GM18517 (cell line): ENCODE data around the gene MAT1A.

Source experiments
- ATAC-seq: cut with Tn5 transposase; IDR thresholded peaks from one replicate; pipeline ENCODE4 v1.9.1; 2021; ENCODE audit warnings: mild to moderate bottlenecking, moderate library complexity; ENCODE audit not compliant: unreplicated experiment

The MAT1A gene

DNA sequence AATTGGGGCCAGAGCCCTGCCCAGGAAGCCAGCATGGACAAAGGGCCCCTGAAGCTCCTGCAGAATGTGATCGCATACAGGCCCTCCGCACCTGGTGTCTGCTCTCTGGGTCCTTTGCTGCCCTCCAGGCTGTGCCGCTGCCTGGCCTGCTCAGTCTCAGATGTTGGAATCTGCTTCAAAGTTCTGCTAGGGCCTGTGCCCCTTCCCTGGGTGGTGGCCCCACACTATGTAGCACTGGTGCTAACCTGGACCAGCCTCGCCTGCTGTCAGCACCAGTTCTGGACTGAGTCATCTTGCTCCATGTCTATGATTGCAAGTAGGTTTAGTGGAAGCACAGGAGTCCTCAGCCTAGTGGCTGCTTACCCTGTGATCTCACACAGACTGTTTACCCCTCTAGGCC is 6.3 kb downstream of the MAT1A start:
- no peak for ATAC-seq

DNA sequence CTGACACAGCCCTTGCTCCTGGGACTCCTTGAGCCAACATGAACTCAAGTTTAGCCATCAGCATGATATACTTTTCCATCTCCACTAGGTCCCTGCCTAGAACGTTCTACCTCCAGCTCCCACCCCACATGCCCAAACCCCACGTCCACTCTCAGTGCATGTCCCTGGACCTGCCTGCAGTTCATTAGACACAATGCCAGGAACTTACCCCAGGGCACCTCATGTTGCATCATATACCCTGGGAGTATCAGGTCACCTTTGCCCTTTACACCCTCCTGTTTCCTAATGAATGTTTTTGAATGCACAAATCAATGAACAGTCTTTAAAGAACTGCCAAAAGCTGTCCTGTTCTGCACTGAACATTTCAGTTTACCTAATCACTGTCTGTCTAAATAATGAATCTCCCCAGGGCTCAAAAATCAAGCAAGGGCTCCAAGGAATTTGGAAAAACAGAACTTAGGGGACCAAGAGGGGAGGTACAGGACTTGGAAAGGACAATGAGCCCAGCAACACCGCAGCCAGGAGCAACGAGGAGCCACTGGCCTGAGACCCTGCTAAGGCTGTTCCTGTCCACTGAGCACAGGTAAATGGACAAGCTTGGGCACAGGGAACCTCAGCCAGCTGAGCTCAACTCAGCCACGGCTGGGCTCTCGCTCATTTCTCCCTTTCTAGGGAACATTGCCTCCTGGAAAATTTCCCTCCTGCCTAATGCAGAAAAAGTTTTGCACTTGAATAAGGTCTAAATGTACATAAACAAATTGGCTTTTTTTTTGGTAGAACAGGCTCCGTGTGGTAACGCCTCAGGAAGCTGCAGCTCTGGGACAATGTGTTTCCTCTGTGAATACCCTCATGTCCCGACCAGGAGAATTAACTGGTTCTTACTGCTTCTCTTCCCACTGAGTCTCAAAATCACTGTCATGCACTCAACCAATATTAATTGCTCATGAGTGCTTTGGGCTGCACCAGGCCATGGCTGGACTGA is 7.4 kb downstream of the MAT1A start:
- ATAC-seq = no peak

DNA sequence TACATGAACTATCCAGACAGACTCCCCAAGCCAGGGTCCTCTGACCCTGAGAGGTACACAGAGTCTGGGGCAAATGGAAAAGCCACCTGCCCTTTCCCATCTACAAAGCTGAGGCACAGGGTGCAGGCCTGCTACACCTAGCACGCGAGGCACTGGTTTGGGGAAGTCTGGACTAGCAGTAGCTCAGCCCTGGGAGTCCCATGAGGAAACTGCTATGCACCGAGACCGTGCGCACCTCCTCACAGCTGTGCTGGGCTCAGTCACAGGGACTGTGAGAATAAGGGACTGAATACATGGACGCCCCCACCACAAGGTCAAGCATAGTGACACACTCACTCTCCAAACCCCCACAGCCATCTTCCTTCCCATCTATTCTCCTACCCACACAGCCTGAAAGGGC is 8.2 kb downstream of the MAT1A start:
- no peak for ATAC-seq

DNA sequence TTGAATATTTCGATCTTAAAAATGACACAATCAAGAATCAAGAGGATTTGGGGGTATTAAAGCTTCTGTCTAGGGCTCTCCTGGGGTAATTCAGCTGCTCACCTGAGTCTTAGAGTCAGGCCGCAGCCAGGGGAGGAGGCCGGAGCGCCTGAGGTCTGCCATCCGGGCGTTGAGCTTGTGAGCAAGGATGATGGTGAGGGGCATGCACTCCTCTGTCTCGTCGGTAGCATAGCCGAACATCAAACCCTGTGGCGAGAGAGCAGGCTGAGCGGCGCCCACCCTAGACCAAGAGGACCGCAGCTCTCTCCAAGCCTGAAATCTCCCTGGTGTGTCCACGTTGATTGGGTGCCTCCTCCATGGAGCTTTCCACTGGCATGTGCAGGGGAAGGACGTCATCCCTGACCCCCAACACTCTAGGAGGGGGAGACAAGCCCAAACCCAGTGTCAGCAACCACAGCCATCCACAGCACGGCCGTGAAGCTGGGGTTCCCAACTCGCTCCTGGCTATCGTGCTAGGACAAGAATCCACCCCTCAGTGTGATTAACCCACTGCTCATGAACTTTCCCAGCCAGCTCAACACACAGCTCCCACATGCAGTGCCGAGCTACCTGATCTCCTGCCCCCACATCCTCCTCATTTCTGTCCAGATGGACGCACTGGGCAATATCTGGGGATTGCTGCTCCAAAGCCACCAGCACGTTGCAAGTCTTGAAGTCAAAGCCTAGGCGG is 9.2 kb downstream of the MAT1A start:
- no peak for ATAC-seq

DNA sequence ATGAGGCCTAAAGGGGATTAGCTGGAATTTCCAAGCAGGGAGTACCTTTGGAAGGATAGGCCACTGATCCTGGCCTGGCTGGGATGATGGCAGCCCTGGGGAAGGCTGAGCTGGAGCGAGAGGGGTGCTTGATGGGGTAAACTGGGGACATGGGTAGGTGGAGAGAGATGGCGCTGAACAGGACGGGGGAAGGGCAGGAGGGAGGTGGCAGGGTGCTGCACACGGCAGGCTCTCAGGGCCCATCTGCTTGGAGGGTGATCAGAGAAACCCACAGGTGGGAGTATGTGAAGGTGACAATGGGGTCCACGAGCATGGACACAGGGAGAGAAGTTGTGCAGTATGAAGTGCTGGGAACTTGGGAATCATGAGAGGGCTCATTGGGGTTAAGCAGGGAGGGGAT is 10.3 kb downstream of the MAT1A start:
- ATAC-seq = no peak

DNA sequence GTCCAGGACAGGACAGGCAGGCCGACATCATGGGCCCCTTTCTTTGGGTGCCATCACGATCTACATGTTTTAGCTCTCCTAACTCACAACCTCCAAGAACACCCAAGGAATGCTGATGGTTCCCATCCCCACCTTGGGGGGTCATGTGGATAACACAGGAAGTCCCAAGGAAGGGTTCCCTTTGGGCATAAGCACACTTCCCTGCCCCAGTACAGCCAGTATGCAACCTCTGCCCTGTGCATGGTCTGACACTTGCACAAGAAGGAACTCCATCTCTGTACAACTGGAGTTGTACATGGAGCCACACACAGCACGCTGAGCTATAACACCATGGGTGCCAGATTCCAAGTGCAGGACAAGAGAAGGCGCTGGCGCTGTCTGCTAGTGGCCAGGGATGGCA is 11.0 kb downstream of the MAT1A start:
- no peak for ATAC-seq

DNA sequence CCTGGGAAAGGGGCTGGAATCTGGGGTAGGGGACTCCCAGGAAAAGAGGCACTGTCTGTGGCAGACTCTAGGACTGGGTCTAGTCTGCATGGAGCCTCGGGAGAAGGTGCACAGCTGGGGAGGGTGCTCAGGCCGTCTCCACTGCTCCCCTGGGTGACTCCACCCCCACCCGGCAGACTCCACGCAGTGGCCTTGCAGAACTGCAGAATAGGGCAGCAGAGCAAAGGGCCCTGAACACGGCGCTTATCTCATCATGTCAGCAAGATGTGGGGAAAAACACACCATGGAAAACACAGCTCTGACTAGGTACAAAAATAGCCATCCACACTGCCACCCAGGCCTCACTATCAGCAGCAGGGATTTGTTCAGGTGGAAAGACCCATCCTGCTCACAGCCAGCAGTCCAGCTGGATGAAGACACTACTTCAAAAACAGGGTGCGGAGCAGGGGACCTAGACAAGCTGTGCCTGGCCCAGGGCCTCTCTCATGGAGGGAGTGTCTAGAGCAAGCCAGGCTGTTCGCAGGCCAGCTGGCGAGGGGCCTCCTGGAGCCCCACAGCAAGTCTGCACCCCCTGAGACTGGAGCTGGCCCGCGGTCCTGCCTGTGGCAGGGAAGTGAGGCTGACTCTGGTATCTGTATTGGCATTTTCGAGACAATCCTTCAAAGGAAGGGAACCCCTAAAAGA is 11.7 kb downstream of the MAT1A start:
- no peak for ATAC-seq

DNA sequence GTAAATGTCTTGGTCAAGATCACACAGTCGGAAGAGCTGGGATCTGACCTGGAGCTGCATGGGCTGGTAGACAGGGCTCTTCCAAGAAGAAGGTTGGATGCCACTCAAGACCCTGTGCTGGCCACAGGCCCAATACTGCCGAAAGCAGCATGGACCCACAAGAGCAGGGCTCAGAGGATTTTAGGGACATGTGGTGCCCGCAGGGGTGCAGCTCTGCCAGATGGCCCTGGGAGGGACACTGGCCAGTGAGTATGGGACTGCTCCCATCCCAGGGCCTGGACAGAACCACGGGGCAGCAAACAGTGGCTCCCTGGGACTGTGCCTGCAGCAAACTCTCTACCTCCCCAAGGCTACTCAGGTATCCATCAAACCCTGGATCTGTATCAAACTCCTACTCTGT is 12.4 kb downstream of the MAT1A start:
- ATAC-seq = no peak

DNA sequence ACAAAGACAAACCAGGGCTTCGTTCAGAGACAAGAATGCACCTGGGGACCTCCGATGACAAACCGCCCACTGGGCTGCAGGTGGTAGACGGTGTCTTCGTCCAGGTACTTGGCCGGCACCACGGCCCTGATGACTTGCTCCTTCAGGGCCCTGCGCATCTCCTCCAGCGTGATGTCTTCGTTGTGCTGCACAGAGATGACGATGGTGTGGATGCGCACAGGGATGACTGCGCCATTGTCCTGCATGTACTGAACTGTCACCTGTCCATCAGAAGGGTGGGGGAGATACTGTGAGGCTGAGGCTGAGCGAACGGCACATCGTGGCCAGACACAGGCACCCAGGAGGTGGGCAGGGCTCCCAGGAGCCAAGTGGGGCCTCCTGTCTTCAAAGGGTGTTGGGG is 13.1 kb downstream of the MAT1A start:
- no peak for ATAC-seq

DNA sequence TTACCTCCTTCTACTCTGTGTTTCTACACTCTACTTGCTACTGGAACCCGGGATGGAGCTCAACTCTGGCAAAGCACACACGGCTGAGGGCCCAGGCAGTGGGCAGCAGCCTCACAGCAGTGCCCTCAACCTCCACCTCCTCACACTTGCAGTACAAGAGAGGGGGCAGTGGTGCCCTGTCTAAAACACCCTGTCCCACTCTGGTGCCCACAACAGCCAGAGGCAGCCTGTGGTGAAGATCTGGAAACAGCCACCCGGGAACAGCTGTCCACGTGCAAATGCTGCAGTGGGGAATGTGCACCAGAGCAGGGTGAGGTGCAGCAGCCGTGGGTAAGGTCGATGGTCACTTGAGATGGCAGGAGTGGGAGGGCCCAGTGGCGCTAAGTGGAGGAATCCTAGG is 13.7 kb downstream of the MAT1A start:
- ATAC-seq = no peak

DNA sequence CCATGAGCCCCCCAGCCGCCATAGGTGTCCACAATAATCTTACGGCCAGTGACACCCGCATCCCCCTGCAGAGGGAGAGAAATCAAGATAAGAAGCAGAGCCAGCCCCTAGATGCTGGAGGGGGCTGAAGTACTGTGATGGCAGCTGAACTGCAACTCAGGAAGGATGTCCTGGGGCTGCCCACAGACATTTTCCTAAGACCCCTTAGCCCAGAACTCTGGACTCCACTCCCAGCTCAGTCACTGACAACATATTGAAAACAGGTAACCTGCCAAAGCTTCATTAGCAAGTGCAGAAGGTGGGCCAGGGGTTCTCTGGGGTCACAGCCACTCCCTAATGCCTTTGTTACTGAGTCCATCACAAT is 14.3 kb downstream of the MAT1A start:
- no peak for ATAC-seq

DNA sequence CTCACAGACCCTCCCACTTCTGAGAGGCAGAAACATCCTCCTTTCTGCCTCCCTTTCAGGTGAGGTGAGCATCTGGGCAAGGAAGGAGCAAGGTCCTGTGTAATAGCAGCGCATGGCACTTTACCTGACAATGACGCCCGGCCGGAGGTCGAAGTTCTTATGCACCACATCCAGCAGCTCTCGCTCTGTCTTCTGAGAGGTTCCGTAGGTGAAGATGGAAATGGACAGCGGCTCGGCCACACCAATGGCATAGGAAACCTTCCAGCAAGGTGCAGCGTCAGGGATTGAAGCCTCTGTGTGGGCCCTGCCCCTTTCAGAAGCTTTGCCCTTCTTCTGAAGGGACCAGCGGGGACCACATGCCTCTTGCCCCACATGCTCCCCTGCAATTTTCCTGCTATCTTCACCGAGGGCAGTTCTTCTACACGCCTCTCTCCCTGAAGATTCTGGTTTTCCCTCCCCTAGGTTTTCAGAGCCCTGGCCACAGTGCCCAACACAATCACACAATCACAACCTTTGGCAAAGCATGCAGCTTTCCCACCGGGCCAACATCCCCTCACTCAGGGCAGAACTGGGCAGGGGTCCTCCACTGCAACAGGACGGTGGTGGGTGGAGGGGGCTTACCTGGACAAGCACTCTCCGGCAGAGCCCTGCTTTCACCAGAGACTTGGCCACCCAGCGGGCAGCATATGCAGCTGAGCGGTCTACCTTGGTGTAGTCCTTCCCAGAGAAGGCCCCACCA is 14.9 kb downstream of the MAT1A start:
- no peak for ATAC-seq

DNA sequence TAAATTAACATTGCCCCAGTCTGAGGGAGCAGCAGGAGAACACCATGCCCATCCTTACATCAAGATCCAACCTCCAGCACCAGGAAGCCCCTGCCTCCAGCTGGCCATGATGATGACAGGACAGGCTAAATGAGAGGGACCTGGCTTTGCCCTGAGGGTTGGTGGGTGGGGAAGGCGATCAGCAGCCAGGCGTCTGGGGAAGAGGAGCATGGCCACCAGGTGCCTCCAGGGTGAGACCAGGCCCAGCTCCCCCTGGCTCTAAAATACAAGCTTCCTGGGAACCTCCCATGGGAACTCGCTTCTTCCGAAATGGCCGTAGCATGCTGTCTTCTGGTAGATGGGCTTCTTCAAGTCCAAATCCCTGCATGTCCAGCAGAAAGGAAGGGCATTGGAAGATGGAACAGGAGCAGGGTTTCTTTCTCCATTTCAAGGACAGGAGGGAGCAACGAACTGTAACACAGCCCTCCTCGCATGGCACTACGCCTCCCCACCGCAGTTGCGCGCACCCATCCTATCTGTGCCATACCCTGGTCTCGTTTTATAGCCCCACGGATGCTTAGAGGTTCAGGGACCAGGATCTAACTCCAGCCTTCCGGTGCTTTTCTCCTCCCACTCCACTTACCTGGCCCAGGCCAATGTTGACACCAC is 15.8 kb downstream of the MAT1A start:
- ATAC-seq = no peak

DNA sequence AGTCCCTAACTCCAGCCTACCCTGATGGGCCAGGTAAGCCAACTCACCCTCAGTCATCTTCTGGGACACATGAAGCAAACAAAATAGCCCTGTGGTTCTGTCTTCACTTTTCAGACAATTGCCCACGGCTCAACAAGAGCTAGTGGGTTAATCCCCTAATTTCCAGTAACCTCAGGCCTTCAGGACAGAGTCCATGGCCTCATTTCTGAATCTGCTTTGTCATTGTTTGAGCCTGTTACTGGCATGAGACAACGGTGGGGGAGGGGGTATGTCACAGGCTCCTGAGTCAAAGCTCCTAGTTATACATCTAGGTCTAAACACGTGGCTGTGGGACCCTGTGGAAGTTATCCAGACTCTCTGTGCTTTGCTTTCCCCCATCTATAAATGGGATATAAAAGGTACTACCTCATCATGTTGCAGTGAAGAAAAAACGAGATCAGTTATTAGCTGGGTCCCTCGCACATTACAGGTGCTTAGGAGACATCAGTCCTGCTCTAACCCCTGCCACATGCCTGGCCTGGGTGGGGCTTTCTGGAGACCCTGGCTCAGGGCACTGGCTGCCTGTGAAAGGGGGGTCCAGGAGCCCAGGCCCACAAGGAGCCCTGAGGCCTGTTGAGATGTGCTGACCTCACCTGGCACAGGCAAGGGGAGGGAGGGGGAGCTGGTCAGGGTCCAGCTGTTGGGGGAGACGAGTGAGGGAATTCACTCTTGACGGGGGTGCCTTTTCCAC is 16.5 kb downstream of the MAT1A start:
- no peak for ATAC-seq

DNA sequence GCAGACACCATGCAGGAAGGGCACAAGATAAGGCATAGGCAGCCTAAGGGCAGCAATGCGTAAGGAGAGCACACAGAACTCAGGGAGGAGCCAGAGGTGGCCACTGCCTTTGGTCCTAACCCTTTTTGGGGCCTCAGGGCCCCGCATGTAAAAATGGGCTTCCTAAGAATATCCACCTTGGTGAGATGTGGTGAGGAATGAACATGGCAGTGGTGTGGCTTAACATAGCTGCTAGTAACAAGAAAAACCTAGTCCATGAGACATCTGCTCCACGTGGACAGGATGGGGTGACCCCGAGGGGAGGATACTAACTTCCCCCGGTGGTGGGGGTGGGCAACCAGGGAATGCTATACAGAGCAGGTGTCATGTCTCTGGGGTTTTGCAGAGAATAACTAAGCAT is 18.0 kb downstream of the MAT1A start:
- ATAC-seq = no peak

DNA sequence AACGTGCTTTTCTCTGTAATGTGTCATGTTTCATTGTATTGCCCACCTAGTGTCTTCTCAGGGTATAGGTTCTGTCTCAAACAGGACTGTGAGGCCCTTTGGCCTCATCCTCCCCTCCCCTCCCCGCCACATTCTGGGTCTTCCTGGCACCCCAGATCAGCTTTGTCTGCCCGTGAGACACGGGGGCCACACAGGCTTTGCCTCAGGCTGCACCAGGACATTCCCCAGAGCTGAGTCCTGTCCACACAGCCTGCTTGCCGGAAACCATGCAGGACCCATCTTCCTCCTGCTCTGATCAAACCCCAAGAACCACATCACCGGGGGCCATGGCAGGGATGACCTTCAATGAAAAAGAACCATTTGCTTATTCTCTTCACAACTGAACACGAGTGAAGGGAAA is 18.6 kb downstream of the MAT1A start:
- ATAC-seq = no peak

DNA sequence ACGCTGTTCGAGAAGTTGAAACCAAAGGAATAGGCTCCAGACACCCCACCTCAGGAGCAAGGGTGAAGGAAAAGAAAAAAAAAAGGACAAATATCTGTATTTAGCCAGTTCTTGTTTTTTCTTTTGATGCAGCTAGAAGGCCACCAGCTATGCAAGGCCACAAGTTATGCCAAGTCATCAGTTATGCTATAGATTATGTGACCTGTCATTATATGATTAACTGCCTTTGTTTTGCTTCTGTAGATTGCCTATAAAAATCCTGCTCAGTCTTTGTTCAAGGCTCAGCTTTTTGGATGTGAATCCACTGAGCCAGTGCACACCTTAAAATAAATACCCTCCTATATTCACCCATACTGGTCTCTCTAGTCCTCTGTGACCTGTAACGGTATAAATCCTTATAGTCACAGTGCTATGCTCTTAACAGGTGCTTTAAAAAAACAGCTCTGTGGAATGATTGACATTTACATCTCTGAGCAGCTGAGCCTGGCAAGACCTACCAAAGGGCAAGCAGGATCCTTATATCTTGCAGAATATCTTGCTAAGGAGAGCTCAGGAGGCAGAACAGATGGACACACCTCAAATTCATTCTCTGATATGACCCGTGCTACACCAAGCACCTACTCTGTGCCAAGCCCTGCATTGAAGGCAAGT is 20.4 kb downstream of the MAT1A start:
- no peak for ATAC-seq

DNA sequence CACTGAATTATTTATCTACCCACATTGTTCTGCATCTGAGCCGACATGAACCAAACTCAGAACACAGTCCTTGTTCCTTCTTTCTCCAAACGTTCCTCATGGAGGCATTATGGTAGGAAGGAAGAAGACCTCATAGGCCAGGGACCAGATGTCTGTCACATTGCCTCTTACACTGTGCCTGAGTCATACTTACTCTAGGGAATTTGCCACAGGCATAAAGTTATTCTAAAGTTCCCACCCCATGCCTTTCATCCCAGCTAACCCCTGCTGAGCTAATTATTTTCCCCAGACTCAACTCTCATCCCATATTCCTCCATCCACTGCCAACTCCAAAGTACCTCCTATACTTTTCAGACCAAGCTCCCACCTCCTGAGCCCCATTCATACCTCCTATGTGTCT is 21.2 kb downstream of the MAT1A start:
- no peak for ATAC-seq

DNA sequence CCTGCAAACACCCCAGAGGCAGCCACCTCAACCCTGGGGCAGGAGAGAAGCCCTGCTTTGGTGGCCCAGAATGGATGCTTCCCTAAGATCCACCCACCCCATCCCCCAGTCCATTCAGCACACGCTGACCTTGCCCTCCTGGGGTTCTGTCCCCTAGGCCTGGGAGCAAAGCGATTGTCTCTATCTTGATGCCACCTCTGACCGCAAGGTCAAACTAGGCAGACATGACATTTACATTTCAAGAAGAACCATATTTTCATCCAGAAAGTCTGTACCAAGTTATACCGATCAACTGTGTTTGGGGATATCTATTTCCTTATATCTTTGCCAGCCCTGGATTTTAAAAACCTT is 23.0 kb downstream of the MAT1A start:
- no peak for ATAC-seq
